Right forelimb (tissue), 1 donor: ENCODE results near the gene AQR.
"Not testable (repeated sequence)": the region's sequence is repeated elsewhere in the genome, so short reads cannot be mapped to it uniquely, and the experiment has no call there.

Experiments used
- DNase-seq: peaks from one replicate; pipeline ENCODE4 v3.0.0-alpha.2; 2018

The AQR gene

DNA sequence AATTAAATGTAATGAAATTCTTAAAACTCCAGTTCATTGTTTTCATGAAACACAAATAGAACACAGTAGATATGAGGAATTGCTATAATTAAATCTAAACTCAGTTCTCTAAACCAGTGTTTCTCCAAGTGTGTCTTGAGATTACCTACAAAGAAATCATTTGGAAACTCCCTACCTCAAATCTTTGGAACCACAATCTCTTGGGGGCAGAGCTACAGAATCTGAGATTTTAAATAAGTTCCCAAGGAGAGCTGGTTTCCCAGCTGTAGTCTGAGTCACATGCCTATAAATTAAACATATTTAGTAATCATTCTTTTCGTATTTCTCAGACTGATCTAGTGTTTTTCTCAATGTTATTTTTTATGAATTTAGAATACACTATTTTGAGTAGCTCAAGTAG lies 157.2 kb downstream of the AQR start:
- no peak for DNase-seq

DNA sequence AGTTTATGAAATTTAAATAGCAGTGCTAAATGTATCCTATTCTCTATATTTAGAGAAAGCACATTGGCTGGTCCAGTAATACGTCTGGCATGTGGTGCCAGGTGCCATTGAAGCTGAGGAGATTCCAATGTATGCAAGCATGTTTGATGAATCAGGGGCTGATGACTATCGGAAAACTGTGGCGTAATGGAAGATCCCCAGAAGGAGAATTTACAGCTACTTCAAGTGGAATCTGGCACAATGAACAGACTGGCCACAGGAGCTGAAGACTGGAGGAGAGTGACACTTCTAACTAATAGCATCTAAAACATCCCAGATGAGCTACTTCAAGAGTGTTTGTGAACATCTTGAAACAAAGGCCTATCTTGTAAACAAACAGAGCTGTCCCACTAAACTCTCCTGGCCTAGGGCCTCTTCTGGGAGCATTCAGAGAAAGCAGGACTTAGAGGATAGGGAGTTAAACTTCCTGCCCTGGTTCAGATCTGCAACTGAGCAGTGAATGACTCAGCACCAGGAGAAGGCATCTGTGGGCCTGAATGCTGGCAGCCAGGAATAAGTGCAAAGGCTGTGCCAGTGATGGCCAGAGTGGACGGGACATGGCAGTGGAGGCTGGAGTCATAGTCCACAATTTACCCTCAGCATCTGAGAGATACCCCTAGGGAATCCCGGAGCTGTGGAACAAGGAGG lies 159.0 kb downstream of the AQR start:
- DNase-seq = no peak

DNA sequence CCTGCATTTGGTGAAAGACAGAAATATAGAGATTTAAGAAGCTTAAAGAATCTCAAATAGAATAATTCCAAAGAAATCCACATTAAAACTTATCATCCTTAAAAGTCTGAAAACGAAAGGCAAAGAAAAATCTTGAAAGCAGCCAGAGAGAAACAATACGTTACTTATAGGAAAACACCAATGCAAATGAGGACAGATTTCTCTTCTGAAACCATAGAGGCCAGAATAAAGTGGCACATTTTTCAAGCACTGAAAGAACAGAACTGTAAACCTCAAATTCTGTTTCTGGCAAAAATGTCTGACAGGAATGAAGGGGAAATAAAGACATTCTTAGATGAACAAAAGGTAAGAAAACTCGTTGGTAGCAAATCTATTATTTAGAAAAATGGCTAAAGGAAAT lies 160.4 kb downstream of the AQR start:
- DNase-seq = no peak

DNA sequence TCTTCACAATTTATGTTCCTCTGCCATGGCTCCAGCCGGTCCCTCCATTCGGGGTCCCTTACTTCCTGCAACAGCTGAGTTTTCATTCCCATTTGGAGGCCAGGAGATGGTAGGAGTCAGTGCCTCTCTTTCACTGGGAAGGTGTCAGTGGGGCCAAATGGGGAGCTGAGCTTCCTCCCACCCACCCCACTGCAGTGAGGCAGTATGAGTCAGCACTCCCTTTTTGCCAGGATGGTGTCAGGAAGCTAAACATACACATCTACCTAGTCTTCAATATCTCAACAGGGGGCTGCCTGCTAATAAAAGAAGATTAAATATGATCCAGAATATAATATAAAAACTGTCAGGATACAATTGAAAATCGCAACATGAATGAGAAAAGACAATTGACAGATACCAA lies 161.5 kb downstream of the AQR start:
- no peak for DNase-seq

DNA sequence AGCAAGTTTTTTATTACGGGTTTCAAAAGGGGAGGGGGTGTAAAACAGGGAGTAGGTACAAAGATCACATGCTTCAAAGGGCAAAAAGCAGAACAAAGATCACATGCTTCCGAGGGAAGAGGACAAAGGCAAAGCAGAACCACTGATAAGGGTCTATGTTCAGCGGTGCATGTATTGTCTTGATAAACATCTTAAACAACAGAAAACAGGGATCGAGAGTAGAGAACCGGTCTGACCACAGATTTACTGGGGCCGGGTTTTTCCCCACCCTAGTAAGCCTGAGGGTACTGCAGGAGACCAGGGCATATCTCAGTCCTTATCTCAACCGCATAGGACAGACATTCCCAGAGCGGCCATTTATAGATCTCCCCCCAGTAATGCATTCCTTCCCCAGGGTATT lies 162.3 kb downstream of the AQR start:
- DNase-seq = not testable (repeated sequence)

DNA sequence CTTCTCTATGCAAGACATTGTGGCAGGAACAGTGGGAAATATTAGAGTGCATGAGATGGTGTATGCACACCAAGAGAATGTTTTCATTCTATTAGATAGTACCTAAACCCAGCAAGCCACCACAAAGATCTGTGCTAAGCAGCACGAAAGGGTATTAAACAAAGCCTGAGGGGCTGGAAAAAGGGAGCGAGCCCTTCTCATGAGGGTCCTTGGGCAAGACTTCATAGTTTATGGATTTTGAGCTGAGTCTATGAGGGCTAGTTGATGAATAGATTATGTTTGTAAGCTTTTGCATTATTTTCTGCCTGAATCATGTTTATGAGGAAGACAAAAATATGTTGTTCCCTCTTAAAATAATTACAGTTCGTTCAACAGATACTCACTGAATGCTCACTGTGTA lies 164.8 kb downstream of the AQR start:
- DNase-seq = no peak

DNA sequence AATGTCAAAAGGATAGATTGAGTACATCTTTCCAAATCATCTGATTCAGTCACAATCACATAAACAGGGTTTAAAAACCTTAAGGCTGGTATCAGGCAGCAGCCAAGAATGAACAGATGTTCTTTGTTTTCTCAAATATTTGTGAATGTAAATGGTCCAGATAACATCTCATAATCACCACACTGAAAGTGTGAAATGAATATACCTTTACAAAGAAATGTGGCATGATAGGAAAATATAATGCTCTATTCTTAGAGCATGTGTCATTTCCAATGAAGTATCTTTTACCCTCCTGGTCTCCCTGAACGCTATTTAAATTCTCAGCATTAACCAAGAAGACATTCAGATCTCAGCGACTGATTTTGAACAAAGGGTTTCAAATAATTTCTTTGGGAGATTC lies 165.4 kb downstream of the AQR start:
- DNase-seq = no peak

DNA sequence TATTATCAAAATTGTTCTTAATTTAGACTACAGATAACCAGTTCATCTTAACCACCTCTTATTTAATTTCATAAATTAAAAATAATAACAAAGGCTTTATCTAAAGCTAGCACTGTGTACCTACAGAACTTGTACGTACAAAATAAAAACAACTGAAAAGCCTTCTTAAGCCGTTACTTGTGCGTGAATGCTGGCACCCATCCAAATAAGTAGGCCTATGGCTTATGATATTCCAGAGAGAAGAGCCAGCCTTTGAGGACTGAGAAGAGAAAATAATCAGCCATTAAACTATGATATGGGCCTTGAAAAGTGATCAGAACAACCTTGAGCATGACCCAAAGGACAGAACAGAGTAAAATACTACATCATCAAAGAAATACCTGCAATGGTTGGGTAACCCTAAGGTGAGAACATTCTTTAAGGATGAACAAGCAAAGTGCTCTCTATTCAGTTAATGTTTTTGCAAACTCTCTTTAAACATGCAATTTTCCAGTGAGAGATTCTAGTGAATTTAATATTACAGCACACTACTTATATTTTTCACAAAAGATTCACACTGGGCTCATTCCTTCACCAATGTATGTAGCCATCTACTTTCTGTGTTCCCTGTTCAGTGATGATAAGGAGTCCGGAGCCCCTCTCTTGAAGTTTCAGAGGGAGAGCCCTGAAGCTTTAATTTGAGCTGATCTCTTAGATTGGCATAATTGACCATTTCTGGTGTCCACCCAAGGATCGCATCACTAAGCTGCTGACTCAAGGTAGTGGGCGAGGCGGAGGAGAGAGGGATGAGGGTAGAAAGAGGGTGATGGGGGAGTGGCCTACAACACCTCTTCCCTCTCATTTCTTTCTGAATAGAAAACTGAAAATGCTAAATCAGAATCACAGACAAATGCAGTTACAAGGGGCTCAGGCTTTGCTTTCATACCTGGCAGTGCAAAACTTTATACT lies 166.5 kb downstream of the AQR start:
- no peak for DNase-seq

DNA sequence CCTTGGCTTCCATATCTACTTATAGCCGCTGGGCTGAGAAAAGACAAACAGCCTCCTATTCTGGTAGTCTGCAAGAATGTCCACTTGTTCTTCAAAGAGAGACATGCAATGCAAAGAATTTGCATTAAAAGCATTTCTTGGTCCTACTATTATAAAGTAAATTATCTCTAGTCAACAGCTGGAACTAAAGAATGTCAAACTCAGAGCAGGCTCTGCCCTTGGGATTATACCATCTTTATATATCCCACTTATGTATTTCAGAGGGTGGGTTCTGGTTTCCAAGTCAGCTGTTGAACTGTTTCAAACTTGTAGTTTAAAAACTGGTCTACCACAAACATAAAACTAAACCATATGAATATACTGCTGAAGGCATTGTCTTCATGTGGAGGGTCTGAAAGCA lies 167.2 kb downstream of the AQR start:
- no peak for DNase-seq
